ENCODE measurements around the gene NAA35. TPM values are rescaled to one million over a fixed set of nuclear protein-coding genes. Genes with fewer than 3 reads are reported as not detected.

Gene NAA35
- total RNA-seq, 1 experiment from 2014 or later: 33.6 TPM

DNA sequence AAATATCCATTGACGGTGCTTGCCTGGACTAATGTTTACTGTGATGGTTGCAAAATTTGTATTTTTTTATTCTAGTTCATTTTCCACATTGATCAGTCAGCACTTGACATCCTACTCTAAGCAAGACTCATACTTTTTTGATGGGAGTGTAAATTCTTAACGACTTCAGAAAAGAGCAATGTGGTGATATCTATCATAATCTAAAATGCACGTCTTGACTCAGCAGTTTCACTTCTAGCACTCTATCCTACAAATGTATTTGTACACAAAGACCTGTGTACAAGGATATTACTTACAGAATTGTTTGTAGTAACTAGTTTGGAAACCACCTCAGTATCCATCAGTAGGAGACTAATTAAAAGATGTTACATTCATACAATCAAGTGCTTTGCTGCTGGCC lies 24.0 kb downstream of the NAA35 start:
- Histone ChIP-seq H3K27me3 (ENCODE audit: insufficient read depth, low read depth) (no peaks in the 10 kb centered on the region), H3K27ac (no peak overlapping the region), H2AFZ (no peak overlapping the region), H3K36me3 (ENCODE audit: low read depth) (peaks cover 21% of the 10 kb centered on the region), H3K9me2 (ENCODE audit: insufficient read depth) (no peaks in the 10 kb centered on the region), H3K9me3 (ENCODE audit: insufficient read depth, low read depth) (no peaks in the 10 kb centered on the region), H3K4me2 (no peak overlapping the region), H3K79me2 (ENCODE audit: low read depth) (no peaks in the 10 kb centered on the region), H4K20me1 (ENCODE audit: insufficient read depth) (no peaks in the 10 kb centered on the region; the same call in 1 of the 2 replicates), H3F3A (ENCODE audit: insufficient read depth, low read depth) (0 out of 2 replicates have a peak, but pooled peaks cover under 1% of the 10 kb centered on the region), H3K4me3 (no peak overlapping the region), H3K4me1 (replicated peaks; ENCODE audit: insufficient read depth) (no peaks in the 10 kb centered on the region)
- TF ChIP-seq, protein P1, sequence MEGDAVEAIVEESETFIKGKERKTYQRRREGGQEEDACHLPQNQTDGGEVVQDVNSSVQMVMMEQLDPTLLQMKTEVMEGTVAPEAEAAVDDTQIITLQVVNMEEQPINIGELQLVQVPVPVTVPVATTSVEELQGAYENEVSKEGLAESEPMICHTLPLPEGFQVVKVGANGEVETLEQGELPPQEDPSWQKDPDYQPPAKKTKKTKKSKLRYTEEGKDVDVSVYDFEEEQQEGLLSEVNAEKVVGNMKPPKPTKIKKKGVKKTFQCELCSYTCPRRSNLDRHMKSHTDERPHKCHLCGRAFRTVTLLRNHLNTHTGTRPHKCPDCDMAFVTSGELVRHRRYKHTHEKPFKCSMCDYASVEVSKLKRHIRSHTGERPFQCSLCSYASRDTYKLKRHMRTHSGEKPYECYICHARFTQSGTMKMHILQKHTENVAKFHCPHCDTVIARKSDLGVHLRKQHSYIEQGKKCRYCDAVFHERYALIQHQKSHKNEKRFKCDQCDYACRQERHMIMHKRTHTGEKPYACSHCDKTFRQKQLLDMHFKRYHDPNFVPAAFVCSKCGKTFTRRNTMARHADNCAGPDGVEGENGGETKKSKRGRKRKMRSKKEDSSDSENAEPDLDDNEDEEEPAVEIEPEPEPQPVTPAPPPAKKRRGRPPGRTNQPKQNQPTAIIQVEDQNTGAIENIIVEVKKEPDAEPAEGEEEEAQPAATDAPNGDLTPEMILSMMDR (conservative IDR thresholded peaks at IDR 0.05): no peak
- TF ChIP-seq EZH2 (IDR thresholded peaks at IDR 0.05; ENCODE audit: low read depth): no peak
- no TSS peak for BruUV-seq (replicated peaks)
- no peak for DNase-seq
- intact Hi-C loops (cut with micrococcal nuclease; ENCODE audit: unreplicated experiment): no loop called here
- CTCF ChIA-PET: interaction anchor here (0.6 kb wide), 1 partner anchor 37 kb away, joined by 11 read pairs; no protein-coding TSS in a partner anchor
- POLR2A ChIA-PET (ENCODE audit: unreplicated experiment): no interaction called here

DNA sequence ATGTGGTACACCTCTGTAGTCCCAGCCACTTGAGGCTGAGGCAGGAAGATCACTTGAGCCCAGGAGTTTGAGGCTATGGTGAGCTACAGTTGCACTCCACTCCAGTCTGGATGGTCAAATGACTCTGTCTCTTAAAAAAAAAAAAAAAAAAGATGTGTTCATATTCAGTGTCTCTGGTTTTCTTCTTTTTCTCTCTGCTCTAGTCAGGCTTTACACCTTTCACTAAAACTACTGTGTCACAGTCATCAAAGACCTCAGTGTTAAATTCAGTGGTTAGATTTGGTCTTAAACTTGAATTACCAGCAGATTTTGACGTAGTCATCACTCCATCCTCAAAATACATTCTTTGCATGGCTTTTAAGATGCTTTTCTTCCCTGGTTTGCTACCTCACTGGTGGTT lies 28.8 kb downstream of the NAA35 start:
- no peaks in the 10 kb centered on the region for H3K4me1 ChIP-seq (replicated peaks; ENCODE audit: insufficient read depth)
- no peak overlapping the region for H3K4me2 ChIP-seq
- H3K9me2 ChIP-seq (ENCODE audit: insufficient read depth): no peaks in the 10 kb centered on the region
- H3F3A ChIP-seq (ENCODE audit: insufficient read depth, low read depth): no peaks in the 10 kb centered on the region
- POLR2A ChIA-PET (ENCODE audit: unreplicated experiment): no interaction called here
- H2AFZ ChIP-seq: no peak overlapping the region
- H3K27ac ChIP-seq: no peak overlapping the region
- intact Hi-C loops (cut with micrococcal nuclease; ENCODE audit: unreplicated experiment): no loop called here
- H3K79me2 ChIP-seq (ENCODE audit: low read depth): no peaks in the 10 kb centered on the region
- no peak for TF ChIP-seq EZH2 (IDR thresholded peaks at IDR 0.05; ENCODE audit: low read depth)
- TF ChIP-seq, protein P1 (conservative IDR thresholded peaks at IDR 0.05): no peak
- no peaks in the 10 kb centered on the region for H3K9me3 ChIP-seq (ENCODE audit: insufficient read depth, low read depth)
- CTCF ChIA-PET: no interaction called here
- H3K27me3 ChIP-seq (ENCODE audit: insufficient read depth, low read depth): no peaks in the 10 kb centered on the region
- H4K20me1 ChIP-seq (ENCODE audit: insufficient read depth): no peaks in the 10 kb centered on the region; the same call in 1 of the 2 replicates
- peaks cover 16% of the 10 kb centered on the region for H3K36me3 ChIP-seq (ENCODE audit: low read depth)
- no peak for DNase-seq
- H3K4me3 ChIP-seq: no peak overlapping the region
- BruUV-seq (replicated peaks): no TSS peak

DNA sequence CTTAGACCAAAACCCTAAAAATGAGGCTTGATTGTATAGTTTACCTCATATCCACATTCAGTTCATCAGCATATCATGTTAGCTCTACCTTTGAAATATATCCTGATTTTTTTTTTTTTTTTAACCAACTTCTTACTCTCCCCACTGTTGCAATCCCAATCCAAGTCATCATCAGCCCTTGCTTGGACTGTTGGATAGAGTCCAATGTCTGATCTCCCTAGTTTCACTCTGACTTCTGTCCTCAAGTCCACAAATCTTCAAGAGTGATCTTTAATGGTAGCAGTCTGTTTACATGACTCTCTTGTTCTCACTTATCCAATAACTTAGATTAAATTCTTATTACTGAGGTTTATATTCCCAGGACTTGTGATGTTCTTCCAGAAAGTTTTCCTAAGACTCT lies 30.8 kb downstream of the NAA35 start:
- H3K27me3 ChIP-seq (ENCODE audit: insufficient read depth, low read depth): no peaks in the 10 kb centered on the region
- no peak overlapping the region for H3K4me2 ChIP-seq
- H4K20me1 ChIP-seq (ENCODE audit: insufficient read depth): no peaks in the 10 kb centered on the region
- DNase-seq: no peak
- TF ChIP-seq, protein P1 (conservative IDR thresholded peaks at IDR 0.05): no peak
- no peak for TF ChIP-seq EZH2 (IDR thresholded peaks at IDR 0.05; ENCODE audit: low read depth)
- no peaks in the 10 kb centered on the region for H3K9me3 ChIP-seq (ENCODE audit: insufficient read depth, low read depth)
- no peak overlapping the region for H2AFZ ChIP-seq
- BruUV-seq (replicated peaks): no TSS peak
- H3K9me2 ChIP-seq (ENCODE audit: insufficient read depth): no peaks in the 10 kb centered on the region
- ChIA-PET POLR2A (ENCODE audit: unreplicated experiment) (no interaction called here), CTCF (no interaction called here)
- no peak overlapping the region for H3K4me3 ChIP-seq
- peaks cover 21% of the 10 kb centered on the region for H3K36me3 ChIP-seq (ENCODE audit: low read depth)
- H3K27ac ChIP-seq: no peak overlapping the region
- no peaks in the 10 kb centered on the region for H3K79me2 ChIP-seq (ENCODE audit: low read depth)
- intact Hi-C loops (cut with micrococcal nuclease; ENCODE audit: unreplicated experiment): no loop called here
- H3K4me1 ChIP-seq (replicated peaks; ENCODE audit: insufficient read depth): no peaks in the 10 kb centered on the region
- H3F3A ChIP-seq (ENCODE audit: insufficient read depth, low read depth): no peaks in the 10 kb centered on the region
